Gastroesophageal sphincter (tissue), 4 donors: ENCODE measurements around the gene USP47. TPM values are rescaled to one million over a fixed set of nuclear protein-coding genes. Genes with fewer than 3 reads are reported as not detected.

Experiments
- ATAC-seq: fragments of 150-250 bp; one replicate; pipeline ENCODE4 v1.9.1; 2016; ENCODE audit warnings: mild to moderate bottlenecking, moderate library complexity
- H3K27ac ChIP-seq, 4 donors: fragments of 200-600 bp; sonication (generic) in 3 of 4; 1 replicate in 3 of 4; 2 replicates in 1 of 4; pipeline ENCODE4 v1.5.1; 2016 to 2019
- H3K27me3 ChIP-seq: fragments of 200-600 bp; sonication (generic); one replicate; pipeline ENCODE4 v1.5.1; 2019
- H3K36me3 ChIP-seq, 2 donors: fragments of 200-600 bp; sonication (generic); one replicate each; pipeline ENCODE4 v1.5.1; 2019; ENCODE audit warnings: control low read depth in 1 of 2
- H3K4me1 ChIP-seq, 3 donors: fragments of 200-600 bp; sonication (generic); 1 replicate in 2 of 3; 2 replicates in 1 of 3; pipeline ENCODE4 v1.5.1; 2016 to 2019; ENCODE audit warnings: control low read depth in 2 of 3
- H3K4me3 ChIP-seq, 2 donors: fragments of 200-600 bp; sonication (generic); one replicate each; pipeline ENCODE4 v1.5.1; 2019; ENCODE audit warnings: mild to moderate bottlenecking in 1 of 2, moderate library complexity in 1 of 2
- H3K9me3 ChIP-seq, 3 donors: fragments of 200-600 bp; sonication (generic); one replicate each; pipeline ENCODE4 v1.5.1; 2017 to 2019; ENCODE audit warnings: control low read depth in 2 of 3
- CTCF ChIP-seq, 4 experiments: fragments of 200-600 bp in 2 of 4; fragments of 450-650 bp in 2 of 4; sonication (generic) in 1 of 4; IDR thresholded peaks; one replicate each; pipeline ENCODE4 v1.5.1; 2017 to 2019; ENCODE audit warnings: antibody characterized with exemption in 4 of 4, mild to moderate bottlenecking in 2 of 4, moderate library complexity in 2 of 4
- EP300 ChIP-seq: sonication (generic); formaldehyde crosslinking; IDR thresholded peaks from one replicate; pipeline ENCODE4 v1.6.1; 2017; ENCODE audit warnings: antibody characterized with exemption, mild to moderate bottlenecking
- POLR2A ChIP-seq, 2 donors: fragments of 450-650 bp; IDR thresholded peaks; one replicate each; pipeline ENCODE4 v1.6.1; 2017; ENCODE audit warnings: antibody characterized with exemption in 2 of 2, mild to moderate bottlenecking in 2 of 2, moderate library complexity in 1 of 2
- POLR2AphosphoS5 ChIP-seq: sonication (generic); formaldehyde crosslinking; IDR thresholded peaks from one replicate; pipeline ENCODE4 v1.6.1; 2017; ENCODE audit warnings: antibody characterized with exemption
- WGBS, 2 donors: methylation state at CpG; one replicate each; pipeline ENCODE4 v1.1.5; 2018; ENCODE audit warnings: low coverage in 1 of 2; 5-methylcytosine and 5-hydroxymethylcytosine counted together
- total RNA-seq, 4 donors: library from RNA; depleted of rRNA; stranded (reverse); fragments of >200 nt; gene quantifications; one replicate each; pipeline ENCODE4 v1.1.0, GENCODE V29; 2016

USP47 gene
- total RNA-seq, 4 donors from 2014 or later = 84.7 to 156 (median 115) TPM

GRCh38 chr11:11864332-11864731 is 22.6 kb downstream of the USP47 start:
- Histone ChIP-seq H3K36me3 (no peaks in the 10 kb centered on the region), H3K4me3 (no peak overlapping the region), H3K4me1 (peaks cover 0 to 27% (median 3%) of the 10 kb centered on the region in 3 donors), H3K27ac (no peak overlapping the region), H3K9me3 (peaks cover 0 to 12% (median 2%) of the 10 kb centered on the region in 3 donors), H3K27me3 (no peaks in the 10 kb centered on the region)
- TF ChIP-seq POLR2AphosphoS5 = no peak
- no peak for TF ChIP-seq CTCF (IDR thresholded peaks at IDR 0.05)
- TF ChIP-seq EP300 = no peak
- TF ChIP-seq POLR2A (IDR thresholded peaks at IDR 0.05) = no peak
- 81 to 95% methylated on average over 3 of the region's 3 CpGs for WGBS, 2 donors
- no peak for ATAC-seq

- H3K27ac ChIP-seq = no peak overlapping the region
- no peak for TF ChIP-seq POLR2AphosphoS5
- TF ChIP-seq CTCF (IDR thresholded peaks at IDR 0.05) = no peak
- no peak for TF ChIP-seq POLR2A (IDR thresholded peaks at IDR 0.05)
- no peak for TF ChIP-seq EP300
Measured at GRCh38 chr11:11864803-11865202, 23.0 kb downstream of the USP47 start.

DNA sequence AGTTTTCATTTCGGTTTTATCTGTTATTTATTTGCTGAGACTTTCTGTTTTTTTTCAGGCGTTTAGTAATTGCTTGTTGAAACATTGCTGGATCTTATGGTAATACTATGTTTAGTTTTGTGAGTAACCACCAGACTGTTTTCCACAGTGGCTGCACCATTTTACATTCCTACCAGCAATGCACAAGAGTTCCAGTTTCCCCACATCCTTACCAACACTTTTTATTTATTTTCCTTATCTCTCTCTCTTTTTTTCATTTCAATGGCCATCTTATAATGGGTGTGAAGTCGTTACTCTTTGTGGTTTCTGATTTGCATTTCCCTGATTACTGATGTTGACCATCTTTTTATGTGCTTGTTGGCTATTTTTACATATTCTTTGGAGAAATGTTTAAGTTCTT is 23.7 kb downstream of the USP47 start:
- TF ChIP-seq POLR2AphosphoS5 (no peak), EP300 (no peak), CTCF (IDR thresholded peaks at IDR 0.05) (no peak), POLR2A (IDR thresholded peaks at IDR 0.05) (no peak)

More at GRCh38 chr11:11864803-11865202, 23.0 kb downstream of the USP47 start:
- WGBS, 2 donors = 100% methylated on average over 1 of the region's 1 CpG
- H3K4me3 ChIP-seq = no peak overlapping the region
- H3K27me3 ChIP-seq = no peaks in the 10 kb centered on the region
- peaks cover 0 to 22% (median 3%) of the 10 kb centered on the region in 3 donors for H3K4me1 ChIP-seq
- H3K9me3 ChIP-seq = peaks cover 0 to 12% (median 2%) of the 10 kb centered on the region in 3 donors
- no peaks in the 10 kb centered on the region for H3K36me3 ChIP-seq
- no peak for ATAC-seq

DNA sequence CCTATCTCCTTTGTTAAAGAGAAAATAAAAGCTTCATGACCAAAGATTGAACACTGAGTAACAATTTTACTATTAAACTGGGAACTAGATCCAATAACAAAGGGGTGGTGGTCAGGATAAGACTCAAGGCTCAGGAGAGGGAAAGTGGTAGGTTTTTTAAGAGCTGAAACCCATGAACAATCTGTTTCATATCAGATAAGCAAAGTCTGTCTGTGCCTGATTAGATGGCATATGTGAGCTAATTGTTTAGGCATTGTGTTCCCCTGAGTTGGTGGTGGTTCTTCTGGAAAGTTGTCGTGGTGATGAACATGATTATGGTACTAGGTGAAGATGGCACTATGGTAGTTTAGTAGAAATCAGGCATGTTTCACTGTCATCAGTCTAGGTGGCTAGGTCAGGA is 24.4 kb downstream of the USP47 start:
- Histone ChIP-seq H3K27me3 (no peaks in the 10 kb centered on the region), H3K4me1 (peaks cover 0 to 21% (median 0%) of the 10 kb centered on the region in 3 donors), H3K36me3 (no peaks in the 10 kb centered on the region), H3K27ac (no peak overlapping the region), H3K4me3 (no peak overlapping the region), H3K9me3 (peaks cover 0 to 12% (median 2%) of the 10 kb centered on the region in 3 donors)
- 100% methylated on average over 1 of the region's 1 CpG; no CpG with 5 or more reads in 1 of the 2 donors for WGBS, 2 donors
- TF ChIP-seq EP300 (no peak), CTCF (IDR thresholded peaks at IDR 0.05) (no peak), POLR2AphosphoS5 (no peak), POLR2A (IDR thresholded peaks at IDR 0.05) (no peak)
- ATAC-seq = no peak

More for the DNA sequence above, 23.7 kb downstream of the USP47 start:
- ATAC-seq = no peak
- H3K27me3 ChIP-seq = no peaks in the 10 kb centered on the region
- no peak overlapping the region for H3K4me3 ChIP-seq
- 66 to 77% methylated on average over 2 to 3 of the region's 3 CpGs for WGBS, 2 donors
- H3K27ac ChIP-seq = no peak overlapping the region
- peaks cover 0 to 12% (median 2%) of the 10 kb centered on the region in 3 donors for H3K9me3 ChIP-seq
- H3K4me1 ChIP-seq = peaks cover 0 to 21% (median 3%) of the 10 kb centered on the region in 3 donors
- H3K36me3 ChIP-seq = no peaks in the 10 kb centered on the region

GRCh38 chr11:11867720-11868119 is 25.9 kb downstream of the USP47 start:
- Histone ChIP-seq H3K4me3 (no peak overlapping the region), H3K36me3 (no peaks in the 10 kb centered on the region), H3K4me1 (peaks cover 9 to 32% (median 10%) of the 10 kb centered on the region in 3 donors), H3K9me3 (peaks cover 0 to 12% (median 2%) of the 10 kb centered on the region in 3 donors), H3K27me3 (no peaks in the 10 kb centered on the region), H3K27ac (no peak overlapping the region)
- TF ChIP-seq POLR2AphosphoS5 (no peak), EP300 (no peak), POLR2A (IDR thresholded peaks at IDR 0.05) (no peak), CTCF (IDR thresholded peaks at IDR 0.05) (no peak)
- WGBS, 2 donors = 100% methylated on average over 1 of the region's 1 CpG; no CpG with 5 or more reads in 1 of the 2 donors
- no peak for ATAC-seq
